Activated CD8-positive, alpha-beta T cell treated with anti-CD3 and anti-CD28 coated beads, Interleukin-2, amount 10 ng/mL, durations not matched to agents 7 days and 5 days (primary cell): Measurements from ENCODE around the gene FNDC3A. TPM values are rescaled to one million over a fixed set of nuclear protein-coding genes. Genes with fewer than 3 reads are reported as not detected.
A peak's percentile ranks its signal among the peaks of the same experiment; 100 is the strongest.

Source experiments
- ATAC-seq: fragments of 150-1000 bp; cut with Tn5 transposase; one replicate; pipeline ENCODE4 v1.10.0; 2021; ENCODE audit warnings: moderate library complexity
- CTCF ChIA-PET: fragments of 350-600 bp; sonication (Branson Sonifier 250); formaldehyde crosslinking; loops from one replicate; lab custom pipeline; 2021; ENCODE audit warnings: antibody characterized with exemption; lab: Charles Lee
- POLR2A ChIA-PET: fragments of 350-600 bp; sonication (Branson Sonifier 250); formaldehyde crosslinking; loops from one replicate; lab custom pipeline; 2021; ENCODE audit warnings: antibody characterized with exemption; lab: Charles Lee
- DNase-seq: peaks from one replicate; pipeline ENCODE4 v3.0.0-alpha.2; 2020
- H3K27ac Mint-ChIP-seq: one replicate; pipeline ENCODE4 v1.8.0; 2021; ENCODE audit warnings: mild to moderate bottlenecking, mixed read lengths
- H3K27me3 Mint-ChIP-seq: one replicate; pipeline ENCODE4 v1.8.0; 2021; ENCODE audit warnings: low read depth, mixed read lengths
- H3K36me3 Mint-ChIP-seq: one replicate; pipeline ENCODE4 v1.8.0; 2021; ENCODE audit warnings: low read depth, mixed read lengths
- H3K4me1 Mint-ChIP-seq: one replicate; pipeline ENCODE4 v1.8.0; 2021; ENCODE audit warnings: low read depth, mixed read lengths
- H3K4me3 Mint-ChIP-seq: one replicate; pipeline ENCODE4 v1.8.0; 2021; ENCODE audit warnings: mild to moderate bottlenecking, mixed read lengths
- H3K9me3 Mint-ChIP-seq: one replicate; pipeline ENCODE4 v1.8.0; 2022; ENCODE audit warnings: mixed read lengths; ENCODE audit not compliant: insufficient read depth
- total RNA-seq, 2 experiments: library from RNA; stranded (reverse); gene quantifications; one replicate each; pipeline ENCODE4 v1.2.3, GENCODE V29; 2021

Gene FNDC3A
- total RNA-seq, 2 experiments from 2014 or later = 25.5 to 25.7 TPM

DNA sequence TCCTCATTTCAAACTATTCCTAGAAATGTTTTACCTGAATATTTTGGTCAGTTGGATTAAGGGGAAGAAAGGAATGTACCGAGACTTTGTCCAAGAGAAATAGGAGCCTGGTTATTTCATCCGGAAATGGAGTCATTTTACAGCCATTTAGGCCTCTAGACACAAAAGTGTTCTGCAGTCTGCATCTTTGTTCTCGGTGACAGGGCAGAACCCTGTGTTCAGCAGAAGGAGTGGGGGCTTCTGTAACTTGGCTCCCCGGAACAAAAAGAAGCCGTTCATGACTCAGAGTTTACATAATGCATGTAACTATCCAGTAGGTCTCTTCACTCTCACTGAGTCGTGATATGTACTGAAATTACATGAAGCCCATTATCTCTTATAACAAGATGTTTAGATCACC lies 21.6 kb upstream of the FNDC3A start:
- Mint-ChIP-seq H3K4me1 (no peaks in the 10 kb centered on the region), H3K27me3 (peaks cover 18% of the 10 kb centered on the region), H3K27ac (no peak overlapping the region), H3K9me3 (no peaks in the 10 kb centered on the region), H3K36me3 (no peaks in the 10 kb centered on the region), H3K4me3 (no peak overlapping the region)
- ChIA-PET CTCF (no interaction called here), POLR2A (no interaction called here)
- no peak for ATAC-seq
- DNase-seq = no peak

DNA sequence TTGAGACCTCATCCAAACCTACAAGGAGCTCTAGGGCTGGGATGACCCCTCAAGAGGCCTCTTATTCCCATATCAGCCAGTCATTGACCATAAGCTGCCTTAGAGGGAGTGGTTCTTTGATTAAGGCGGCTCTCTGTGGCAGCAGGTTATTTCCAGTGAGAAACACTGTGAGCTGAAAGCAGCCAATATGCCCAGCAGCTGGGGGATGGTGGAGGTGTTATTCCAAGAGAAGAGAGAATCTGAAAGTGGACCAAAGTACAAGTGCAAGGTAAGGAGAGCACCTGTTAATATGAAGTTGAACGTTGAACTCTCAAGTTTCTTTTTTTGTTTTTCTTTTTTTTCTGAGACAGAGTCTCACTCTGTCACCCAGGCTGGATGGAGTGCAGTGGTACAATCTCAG lies 20.2 kb upstream of the FNDC3A start:
- Mint-ChIP-seq H3K4me1 (no peaks in the 10 kb centered on the region), H3K36me3 (no peaks in the 10 kb centered on the region), H3K27me3 (peaks cover 17% of the 10 kb centered on the region), H3K4me3 (no peak overlapping the region), H3K9me3 (no peaks in the 10 kb centered on the region), H3K27ac (no peak overlapping the region)
- ATAC-seq (no peak), DNase-seq (no peak)
- ChIA-PET POLR2A (no interaction called here), CTCF (no interaction called here)

DNA sequence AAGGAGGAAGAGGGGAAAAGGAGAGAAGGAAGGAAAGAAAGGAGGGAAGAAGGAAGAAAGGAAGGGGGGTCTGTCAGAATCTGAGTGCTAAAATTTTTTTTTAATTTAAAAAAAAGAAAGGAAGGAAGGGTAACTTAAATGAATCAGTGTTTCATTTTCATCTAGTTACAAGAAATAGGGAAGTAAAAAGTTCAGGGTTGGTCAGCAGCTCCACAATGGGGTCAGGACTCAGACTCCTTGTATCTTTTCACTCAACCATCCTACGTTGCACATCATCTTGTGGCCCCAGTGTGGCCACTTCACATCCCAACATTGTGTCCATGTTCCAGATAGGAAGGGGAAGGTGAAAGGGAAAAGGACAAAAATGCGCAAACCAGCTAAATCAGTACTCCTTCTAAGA lies 14.3 kb upstream of the FNDC3A start:
- no peaks in the 10 kb centered on the region for H3K36me3 Mint-ChIP-seq
- no peak overlapping the region for H3K4me3 Mint-ChIP-seq
- peaks cover 6% of the 10 kb centered on the region for H3K27me3 Mint-ChIP-seq
- DNase-seq (no peak), ATAC-seq (no peak)
- CTCF ChIA-PET = no interaction called here
- H3K27ac Mint-ChIP-seq = no peak overlapping the region
- H3K9me3 Mint-ChIP-seq = no peaks in the 10 kb centered on the region
- POLR2A ChIA-PET = no interaction called here
- H3K4me1 Mint-ChIP-seq = no peaks in the 10 kb centered on the region

DNA sequence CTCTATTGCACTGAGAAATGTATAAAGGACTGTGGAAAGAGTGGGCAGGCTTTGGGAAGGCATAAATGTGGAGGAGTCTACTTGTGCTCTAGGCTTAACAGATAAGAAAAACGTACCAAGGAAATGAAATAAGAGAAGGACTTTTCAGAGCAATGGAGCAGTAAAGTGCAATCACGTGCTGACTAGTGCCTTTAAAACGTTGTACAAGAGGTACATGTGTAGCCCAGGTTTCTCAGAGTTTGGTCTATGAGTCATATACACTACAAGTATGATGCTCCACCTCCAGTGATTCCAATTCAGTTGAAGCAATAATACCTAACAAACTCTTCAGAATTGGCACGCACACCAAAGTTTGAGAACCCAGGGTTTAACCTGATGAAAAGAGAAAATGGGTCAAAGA lies 13.4 kb upstream of the FNDC3A start:
- ChIA-PET CTCF (no interaction called here), POLR2A (no interaction called here)
- H3K27ac Mint-ChIP-seq = no peak overlapping the region
- no peak overlapping the region for H3K4me3 Mint-ChIP-seq
- H3K27me3 Mint-ChIP-seq = peaks cover 2% of the 10 kb centered on the region
- peaks cover 3% of the 10 kb centered on the region for H3K36me3 Mint-ChIP-seq
- ATAC-seq (no peak), DNase-seq (no peak)
- H3K9me3 Mint-ChIP-seq = no peaks in the 10 kb centered on the region
- H3K4me1 Mint-ChIP-seq = no peaks in the 10 kb centered on the region

DNA sequence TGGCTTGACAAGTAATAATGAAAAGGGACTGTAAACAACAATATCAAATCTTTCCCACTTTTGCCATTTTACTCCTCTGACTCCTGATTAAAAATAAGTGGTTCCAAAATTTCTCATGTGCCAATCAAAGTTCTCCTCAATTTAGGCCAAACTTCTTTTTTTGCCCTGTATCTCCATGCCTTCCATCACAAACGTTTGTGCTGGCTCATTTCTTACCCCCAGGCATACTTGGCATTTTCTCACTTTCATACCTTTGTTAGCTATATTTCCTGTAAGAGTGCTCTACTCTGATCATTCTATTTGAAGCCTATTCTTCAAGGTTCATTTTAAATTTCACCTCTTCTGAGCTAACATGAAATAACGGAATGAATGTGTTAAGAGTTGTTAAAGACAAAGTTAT lies 10.0 kb upstream of the FNDC3A start:
- ChIA-PET CTCF (no interaction called here), POLR2A (interaction anchor here (2.2 kb wide), 1 partner anchor 10 kb away, joined by 6 read pairs; the partner anchor contains the start of gene FNDC3A)
- Mint-ChIP-seq H3K9me3 (peaks cover 9% of the 10 kb centered on the region), H3K4me1 (no peaks in the 10 kb centered on the region), H3K27ac (no peak overlapping the region), H3K36me3 (peaks cover 3% of the 10 kb centered on the region), H3K4me3 (no peak overlapping the region), H3K27me3 (no peaks in the 10 kb centered on the region)
- DNase-seq (no peak), ATAC-seq (no peak)

DNA sequence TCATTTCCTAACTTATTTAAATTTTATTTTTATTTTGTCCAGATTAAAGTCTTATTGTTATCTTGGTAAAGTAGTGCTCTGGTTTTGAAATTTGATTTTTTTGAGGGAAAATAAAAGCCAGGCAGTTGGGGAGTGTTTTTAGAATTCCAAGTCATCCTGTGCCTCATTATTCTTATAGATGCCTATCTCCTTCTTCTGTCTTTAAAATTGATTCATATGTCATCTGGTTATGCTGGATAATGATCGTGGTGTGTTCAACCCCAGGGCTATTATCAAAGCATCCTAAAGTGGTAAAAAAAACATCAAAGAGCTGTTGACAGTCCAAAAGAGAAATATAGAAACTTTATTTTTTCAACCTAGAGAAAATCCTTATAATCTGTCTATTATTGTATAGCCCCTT lies 6.0 kb upstream of the FNDC3A start:
- CTCF ChIA-PET = no interaction called here
- DNase-seq (no peak), ATAC-seq (no peak)
- no peak overlapping the region for H3K27ac Mint-ChIP-seq
- H3K4me1 Mint-ChIP-seq = peaks cover 3% of the 10 kb centered on the region
- peaks cover 25% of the 10 kb centered on the region for H3K36me3 Mint-ChIP-seq
- no peaks in the 10 kb centered on the region for H3K27me3 Mint-ChIP-seq
- no peak overlapping the region for H3K4me3 Mint-ChIP-seq
- POLR2A ChIA-PET = no interaction called here
- peaks cover 31% of the 10 kb centered on the region for H3K9me3 Mint-ChIP-seq

DNA sequence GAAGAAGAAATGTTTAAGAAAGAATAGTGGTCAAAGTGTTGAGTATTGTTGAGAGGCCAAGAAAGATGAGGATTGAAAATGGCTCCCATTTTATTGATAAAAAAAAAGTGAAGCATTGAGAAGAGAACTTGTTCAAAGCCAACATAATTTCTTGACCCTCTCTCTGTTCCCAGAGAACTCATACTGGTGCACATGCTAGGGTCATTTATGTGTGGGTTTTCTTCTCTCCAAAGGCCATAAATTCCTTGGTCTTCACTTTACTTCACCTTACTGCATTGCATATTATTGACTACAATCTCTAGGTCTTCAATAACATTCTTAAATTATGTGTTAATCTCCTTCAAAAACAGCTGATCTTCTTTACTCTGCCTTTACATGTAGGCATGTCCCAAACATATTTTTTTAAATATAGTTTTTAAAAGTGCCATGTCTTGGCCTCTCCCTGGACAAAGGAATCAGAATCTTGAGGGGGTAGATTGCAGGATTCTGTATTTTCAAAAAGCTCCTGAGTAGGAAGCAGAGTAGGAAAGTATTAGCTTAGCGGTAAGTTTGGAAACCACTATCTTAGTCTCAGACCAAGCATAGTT lies 1.8 kb upstream of the FNDC3A start:
- Mint-ChIP-seq H3K36me3 (peaks cover 32% of the 10 kb centered on the region), H3K27me3 (no peaks in the 10 kb centered on the region), H3K4me1 (peaks cover 22% of the 10 kb centered on the region), H3K27ac (peak overlapping the region; percentile 93), H3K4me3 (no peak overlapping the region), H3K9me3 (peaks cover 31% of the 10 kb centered on the region)
- CTCF ChIA-PET = no interaction called here
- POLR2A ChIA-PET = no interaction called here
- no peak for DNase-seq
- no peak for ATAC-seq

DNA sequence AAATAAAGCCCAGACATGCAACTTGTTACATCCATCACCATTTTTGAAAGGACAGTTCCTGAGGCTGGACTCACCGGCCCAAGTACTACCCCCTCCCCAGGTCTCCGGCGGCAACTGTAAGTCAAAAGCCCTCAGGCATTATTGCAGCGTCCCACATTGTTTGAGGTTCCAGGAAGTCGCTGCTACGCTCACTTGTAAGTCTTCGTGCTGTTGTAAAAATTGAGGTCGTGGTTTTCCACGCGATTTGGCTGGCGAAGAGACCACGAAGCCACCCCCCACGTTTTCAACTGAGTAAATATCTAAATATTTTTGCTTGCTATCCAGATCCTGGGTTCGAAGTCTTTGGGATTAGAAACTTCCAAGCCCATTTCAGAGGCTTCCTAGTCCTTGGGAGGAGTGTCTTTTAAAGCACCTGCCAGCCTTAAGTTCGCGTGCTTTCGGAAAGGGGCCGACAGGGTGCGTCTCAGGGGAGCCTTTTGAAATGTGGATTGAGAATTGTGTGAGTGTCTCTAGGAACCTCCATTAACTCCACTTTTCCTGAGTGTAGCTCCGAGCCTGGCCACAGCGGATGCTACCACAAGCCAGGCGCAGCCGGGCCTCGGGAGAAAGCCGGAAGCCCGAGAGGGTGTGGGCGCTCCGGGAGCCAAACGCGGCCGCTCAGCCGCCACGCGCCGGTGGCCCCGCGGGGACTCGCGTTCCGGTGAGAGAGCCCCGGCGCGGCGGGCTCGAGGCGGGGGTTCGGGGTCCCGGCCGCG lies 434 bp upstream of the FNDC3A start:
- H3K27me3 Mint-ChIP-seq = no peaks in the 10 kb centered on the region
- ChIA-PET POLR2A (interaction anchor here (0.6 to 2.5 kb wide), 17 partner anchors 8 to 937 kb away, joined by 3 to 14 read pairs (median 4); partner anchors contain the start of genes CDADC1, ITM2B, NUDT15 and SETDB2), CTCF (no interaction called here)
- H3K4me1 Mint-ChIP-seq = peaks cover 34% of the 10 kb centered on the region
- H3K27ac Mint-ChIP-seq = peak overlapping the region; percentile 93
- H3K36me3 Mint-ChIP-seq = peaks cover 32% of the 10 kb centered on the region
- no peak for ATAC-seq
- DNase-seq = peak; percentile 65
- peaks cover 24% of the 10 kb centered on the region for H3K9me3 Mint-ChIP-seq
- peak overlapping the region; percentile 75 for H3K4me3 Mint-ChIP-seq

DNA sequence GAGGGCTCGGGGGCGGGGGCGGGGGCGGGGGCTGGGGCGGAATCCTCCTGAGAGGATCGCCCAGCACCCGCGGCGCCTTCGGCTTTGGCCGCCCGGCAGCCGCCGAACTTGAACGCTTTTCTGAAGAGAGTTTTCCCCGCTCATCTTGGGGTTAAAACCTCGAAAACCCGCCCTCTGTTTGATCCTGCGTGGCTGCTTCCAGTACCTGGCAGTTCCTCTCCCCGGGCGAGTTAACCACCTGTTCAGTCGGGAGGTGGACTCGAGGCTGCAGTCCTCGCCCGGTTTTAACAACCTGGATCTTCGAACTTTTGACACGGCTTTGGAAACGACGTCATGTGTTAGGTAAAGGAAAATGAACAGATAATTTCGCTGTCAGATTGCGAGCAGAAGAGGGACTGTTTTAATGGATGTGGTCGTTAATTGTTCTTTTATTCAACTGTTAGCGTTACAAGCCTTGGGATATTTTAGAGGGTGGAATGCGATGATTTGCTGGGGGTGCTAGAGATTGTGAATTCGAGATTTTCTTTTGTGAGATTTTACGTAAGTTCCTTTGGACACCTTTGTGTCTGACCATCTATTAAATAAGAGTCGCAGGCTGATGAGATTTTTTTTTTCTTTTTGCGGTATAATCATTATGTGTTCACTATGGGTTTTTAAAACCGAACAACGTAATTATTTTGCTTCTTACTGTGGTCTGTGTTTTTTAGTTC lies 1.0 kb downstream of the FNDC3A start:
- DNase-seq (no peak), ATAC-seq (peak; percentile 29)
- ChIA-PET CTCF (no interaction called here), POLR2A (interaction anchor here (0.7 to 2.5 kb wide), 7 partner anchors 53 to 939 kb away, joined by 3 to 14 read pairs (median 3); partner anchors contain the start of genes CDADC1 and NUDT15)
- Mint-ChIP-seq H3K27ac (peak overlapping the region; percentile 98), H3K4me1 (peaks cover 44% of the 10 kb centered on the region), H3K9me3 (peaks cover 22% of the 10 kb centered on the region), H3K36me3 (peaks cover 32% of the 10 kb centered on the region), H3K4me3 (peak overlapping the region; percentile 87), H3K27me3 (no peaks in the 10 kb centered on the region)

DNA sequence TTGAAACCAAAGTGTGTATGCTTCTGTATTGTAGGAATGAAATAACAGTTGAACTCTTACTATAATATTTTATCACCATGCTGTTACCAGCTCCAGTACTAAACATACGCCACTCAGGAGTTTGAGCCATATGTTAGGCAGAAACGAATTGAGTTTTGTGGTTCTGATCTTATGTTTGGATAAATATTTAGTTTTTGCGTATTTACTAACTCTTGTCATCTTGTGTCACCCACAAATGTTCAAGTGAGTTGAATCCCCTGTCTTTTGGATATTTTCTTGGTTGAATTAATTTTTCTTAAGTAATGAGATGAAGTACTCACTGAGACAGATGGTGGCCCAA lies 1.5 kb downstream of the FNDC3A start:
- POLR2A ChIA-PET = interaction anchor here (1.6 to 1.9 kb wide), 2 partner anchors 172 to 271 kb away, joined by 3 to 6 read pairs; partner anchors contain the start of gene CDADC1

DNA sequence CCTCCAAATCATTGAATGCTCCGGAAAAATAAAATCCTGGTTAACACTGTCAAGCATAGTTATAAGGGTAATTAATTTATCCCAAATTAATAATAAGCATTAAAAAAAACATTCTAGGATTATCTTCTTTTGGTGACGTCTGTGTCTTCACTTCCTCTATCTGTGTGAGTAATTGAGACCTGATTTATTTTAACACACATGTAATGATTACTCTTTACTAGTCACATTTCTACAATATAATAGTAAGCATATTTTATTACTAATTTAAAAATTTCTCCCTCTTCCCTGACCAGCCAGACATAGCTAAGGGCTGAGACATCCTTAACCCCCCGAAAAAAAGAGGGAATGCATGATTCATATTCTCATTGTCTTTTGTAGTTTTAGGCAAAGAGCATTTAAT lies 2.3 kb downstream of the FNDC3A start:
- ChIA-PET CTCF (no interaction called here), POLR2A (no interaction called here)
- Mint-ChIP-seq H3K4me1 (peaks cover 44% of the 10 kb centered on the region), H3K9me3 (peaks cover 15% of the 10 kb centered on the region), H3K27ac (no peak overlapping the region), H3K36me3 (peaks cover 25% of the 10 kb centered on the region), H3K4me3 (peak overlapping the region; percentile 56), H3K27me3 (no peaks in the 10 kb centered on the region)
- no peak for ATAC-seq
- no peak for DNase-seq

More for the DNA sequence above, 1.5 kb downstream of the FNDC3A start:
- CTCF ChIA-PET = no interaction called here
- Mint-ChIP-seq H3K9me3 (peaks cover 22% of the 10 kb centered on the region), H3K4me3 (peak overlapping the region; percentile 87), H3K27me3 (no peaks in the 10 kb centered on the region), H3K27ac (peak overlapping the region; percentile 98), H3K4me1 (peaks cover 44% of the 10 kb centered on the region), H3K36me3 (peaks cover 32% of the 10 kb centered on the region)
- ATAC-seq (no peak), DNase-seq (no peak)
